Measurements from ENCODE around the gene SLC6A19. TPM values are rescaled to one million over a fixed set of nuclear protein-coding genes. Genes with fewer than 3 reads are reported as not detected.

Gene SLC6A19
- total RNA-seq, 1 experiment from 2014 or later, result not detected

- no peak for DNase-seq (ENCODE audit: low read depth)
Measured at GRCh38 chr5:1209489-1209852, 8.1 kb downstream of the SLC6A19 start.

GRCh38 chr5:1209896-1210776, 8.7 kb downstream of the SLC6A19 start:
- DNase-seq (ENCODE audit: low read depth), result no peak

GRCh38 chr5:1210832-1211251, 9.4 kb downstream of the SLC6A19 start:
- no peak for DNase-seq (ENCODE audit: low read depth)

GRCh38 chr5:1211701-1212100, 10.3 kb downstream of the SLC6A19 start:
- no peak for DNase-seq (ENCODE audit: low read depth)

GRCh38 chr5:1212271-1212670, 10.9 kb downstream of the SLC6A19 start:
- no peak for DNase-seq (ENCODE audit: low read depth)

- no peak for DNase-seq (ENCODE audit: low read depth)
Measured at GRCh38 chr5:1212881-1213280, 11.5 kb downstream of the SLC6A19 start.

GRCh38 chr5:1213508-1214162, 12.2 kb downstream of the SLC6A19 start:
- DNase-seq (ENCODE audit: low read depth), result no peak

- no peak for DNase-seq (ENCODE audit: low read depth)
Measured at GRCh38 chr5:1214163-1214935, 13.0 kb downstream of the SLC6A19 start.

GRCh38 chr5:1214936-1215220, 13.5 kb downstream of the SLC6A19 start:
- DNase-seq (ENCODE audit: low read depth), result no peak

GRCh38 chr5:1215320-1216096, 14.1 kb downstream of the SLC6A19 start:
- DNase-seq (ENCODE audit: low read depth), result no peak

GRCh38 chr5:1216211-1216917, 15.0 kb downstream of the SLC6A19 start:
- no peak for DNase-seq (ENCODE audit: low read depth)

GRCh38 chr5:1216918-1217295, 15.5 kb downstream of the SLC6A19 start:
- no peak for DNase-seq (ENCODE audit: low read depth)

GRCh38 chr5:1217596-1218206, 16.3 kb downstream of the SLC6A19 start:
- no peak for DNase-seq (ENCODE audit: low read depth)

- no peak for DNase-seq (ENCODE audit: low read depth)
Measured at GRCh38 chr5:1218351-1219080, 17.1 kb downstream of the SLC6A19 start.

- DNase-seq (ENCODE audit: low read depth), result no peak
Measured at GRCh38 chr5:1219098-1219767, 17.8 kb downstream of the SLC6A19 start.

- no peak for DNase-seq (ENCODE audit: low read depth)
Measured at GRCh38 chr5:1219768-1220100, 18.3 kb downstream of the SLC6A19 start.

GRCh38 chr5:1220351-1220750, 19.0 kb downstream of the SLC6A19 start:
- DNase-seq (ENCODE audit: low read depth), result no peak

- no peak for DNase-seq (ENCODE audit: low read depth)
Measured at GRCh38 chr5:1220831-1221230, 19.4 kb downstream of the SLC6A19 start.

- no peak for DNase-seq (ENCODE audit: low read depth)
Measured at GRCh38 chr5:1221721-1222120, 20.3 kb downstream of the SLC6A19 start.

- no peak for DNase-seq (ENCODE audit: low read depth)
Measured at GRCh38 chr5:1222147-1222546, 20.8 kb downstream of the SLC6A19 start.
